ENCODE data around the gene PTPRK. TPM values are rescaled to one million over a fixed set of nuclear protein-coding genes. Genes with fewer than 3 reads are reported as not detected.

The PTPRK gene
- total and polyA plus RNA-seq, 4 donors, result 8.2 to 224 (median 42.9) TPM

DNA sequence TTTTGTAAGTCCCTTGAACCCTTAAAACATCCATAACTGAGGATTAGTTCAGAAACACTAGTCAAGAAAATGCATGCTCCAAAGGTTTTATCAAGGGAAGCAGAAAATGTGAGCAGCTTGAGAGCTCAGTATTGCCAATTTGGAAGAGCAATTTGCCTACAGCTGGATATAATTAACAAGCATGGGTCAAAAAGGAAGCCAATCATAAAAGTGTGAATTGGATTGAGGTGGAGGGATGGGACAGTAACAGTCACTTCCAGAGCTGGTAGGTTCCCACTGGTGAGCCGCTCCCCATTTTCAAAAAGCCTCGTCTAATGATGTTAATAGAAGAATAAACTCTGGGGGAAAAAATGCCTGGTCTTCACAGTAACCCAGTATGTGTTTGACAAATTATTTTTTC, 5.0 kb upstream of the PTPRK start:
- DNase-seq (no peak), ATAC-seq (ENCODE audit: insufficient read depth, low FRiP score) (no peak)
- Histone ChIP-seq H3K27ac (ENCODE audit: low read depth in 1 of 2, low read length in 1 of 2) (no peak overlapping the region), H3K4me1 (ENCODE audit: control insufficient read depth in 5 of 5, insufficient read depth in 5 of 5, low read length in 5 of 5) (peaks cover 0 to 9% (median 0%) of the 10 kb centered on the region in 5 donors), H3K36me3 (ENCODE audit: control insufficient read depth in 4 of 4, insufficient read depth in 4 of 4, low read length in 4 of 4) (no peaks in the 10 kb centered on the region), H3K4me3 (no peak overlapping the region), H3K9ac (ENCODE audit: insufficient read depth in 1 of 2, low read length in 2 of 2) (no peak overlapping the region), H3K27me3 (ENCODE audit: control insufficient read depth in 3 of 3, insufficient read depth in 3 of 3, low read length in 2 of 3) (no peaks in the 10 kb centered on the region), H3K9me3 (ENCODE audit: control insufficient read depth in 4 of 4, insufficient read depth in 3 of 4, low read length in 3 of 4) (no peaks in the 10 kb centered on the region)
- whole genome bisulfite sequencing, 2 donors, result 91 to 95% methylated on average over 2 of the region's 2 CpGs
- TF ChIP-seq, protein P1, sequence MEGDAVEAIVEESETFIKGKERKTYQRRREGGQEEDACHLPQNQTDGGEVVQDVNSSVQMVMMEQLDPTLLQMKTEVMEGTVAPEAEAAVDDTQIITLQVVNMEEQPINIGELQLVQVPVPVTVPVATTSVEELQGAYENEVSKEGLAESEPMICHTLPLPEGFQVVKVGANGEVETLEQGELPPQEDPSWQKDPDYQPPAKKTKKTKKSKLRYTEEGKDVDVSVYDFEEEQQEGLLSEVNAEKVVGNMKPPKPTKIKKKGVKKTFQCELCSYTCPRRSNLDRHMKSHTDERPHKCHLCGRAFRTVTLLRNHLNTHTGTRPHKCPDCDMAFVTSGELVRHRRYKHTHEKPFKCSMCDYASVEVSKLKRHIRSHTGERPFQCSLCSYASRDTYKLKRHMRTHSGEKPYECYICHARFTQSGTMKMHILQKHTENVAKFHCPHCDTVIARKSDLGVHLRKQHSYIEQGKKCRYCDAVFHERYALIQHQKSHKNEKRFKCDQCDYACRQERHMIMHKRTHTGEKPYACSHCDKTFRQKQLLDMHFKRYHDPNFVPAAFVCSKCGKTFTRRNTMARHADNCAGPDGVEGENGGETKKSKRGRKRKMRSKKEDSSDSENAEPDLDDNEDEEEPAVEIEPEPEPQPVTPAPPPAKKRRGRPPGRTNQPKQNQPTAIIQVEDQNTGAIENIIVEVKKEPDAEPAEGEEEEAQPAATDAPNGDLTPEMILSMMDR (IDR thresholded peaks at IDR 0.05; ENCODE audit: control extremely low read depth, extremely low read depth), result no peak

DNA sequence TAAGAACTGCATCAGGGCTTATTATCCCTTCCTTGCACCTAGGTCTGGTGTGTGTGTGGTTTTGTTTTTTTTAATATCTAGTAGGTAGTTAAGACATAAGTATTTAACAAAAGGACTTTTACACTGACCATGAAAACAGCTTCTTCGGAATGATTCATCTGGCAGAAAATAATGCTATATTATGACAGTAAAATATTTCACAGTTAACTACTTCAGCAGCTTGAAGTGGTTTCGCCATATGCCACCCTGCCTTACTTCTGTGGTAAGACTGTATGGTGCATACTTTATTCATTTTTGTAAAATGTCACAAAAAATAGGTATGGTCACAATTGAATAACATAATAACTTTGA, 858 bp upstream of the PTPRK start:
- Histone ChIP-seq H3K9ac (ENCODE audit: insufficient read depth in 1 of 2, low read length in 2 of 2) (peak overlapping the region; percentile 95), H3K9me3 (ENCODE audit: control insufficient read depth in 4 of 4, insufficient read depth in 3 of 4, low read length in 3 of 4) (no peaks in the 10 kb centered on the region), H3K27me3 (ENCODE audit: control insufficient read depth in 3 of 3, insufficient read depth in 3 of 3, low read length in 2 of 3) (no peaks in the 10 kb centered on the region), H3K36me3 (ENCODE audit: control insufficient read depth in 4 of 4, insufficient read depth in 4 of 4, low read length in 4 of 4) (no peaks in the 10 kb centered on the region), H3K27ac (ENCODE audit: low read depth in 1 of 2, low read length in 1 of 2) (peak overlapping the region; percentile 90 to 96), H3K4me3 (no peak overlapping the region), H3K4me1 (ENCODE audit: control insufficient read depth in 5 of 5, insufficient read depth in 5 of 5, low read length in 5 of 5) (peaks cover 0 to 33% (median 8%) of the 10 kb centered on the region in 5 donors)
- ATAC-seq (ENCODE audit: insufficient read depth, low FRiP score), result no peak
- TF ChIP-seq, protein P1 (IDR thresholded peaks at IDR 0.05; ENCODE audit: control extremely low read depth, extremely low read depth), result no peak
- no peak for DNase-seq
- WGBS, 2 donors, result 46 to 70% methylated on average over 2 of the region's 2 CpGs

DNA sequence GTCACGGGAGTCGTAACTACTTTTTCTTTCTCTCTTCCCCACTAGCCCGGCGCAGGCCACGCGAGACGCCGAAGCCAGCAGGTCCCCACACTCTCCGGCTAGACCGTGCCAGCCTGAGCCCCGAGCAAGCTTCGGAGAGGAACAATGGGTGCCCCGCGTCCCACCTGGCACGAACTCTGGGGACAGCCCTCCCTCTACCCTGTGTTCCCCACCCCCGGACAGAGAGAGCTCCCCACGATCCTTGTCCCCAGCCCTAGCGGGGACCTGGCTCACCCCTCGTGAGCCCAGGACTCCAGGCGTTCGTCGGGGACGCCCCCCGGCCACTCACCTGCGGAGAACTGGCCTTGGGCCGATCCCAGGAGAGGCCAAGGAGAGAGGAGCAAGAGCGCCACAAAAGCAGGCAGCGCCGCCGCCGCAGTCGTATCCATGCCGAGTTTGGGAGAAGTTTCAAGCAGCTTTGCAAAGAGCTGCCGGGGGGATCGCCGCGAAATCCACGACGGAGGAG, 416 bp downstream of the PTPRK start:
- H3K9me3 ChIP-seq (ENCODE audit: control insufficient read depth in 4 of 4, insufficient read depth in 3 of 4, low read length in 3 of 4), result no peaks in the 10 kb centered on the region
- H3K9ac ChIP-seq (ENCODE audit: insufficient read depth in 1 of 2, low read length in 2 of 2), result peak overlapping the region; percentile 96
- ATAC-seq (ENCODE audit: insufficient read depth, low FRiP score) (peak; percentile 32), DNase-seq (peak in 1 of 3 donors; percentile 88)
- TF ChIP-seq, protein P1 (IDR thresholded peaks at IDR 0.05; ENCODE audit: control extremely low read depth, extremely low read depth), result no peak
- H3K36me3 ChIP-seq (ENCODE audit: control insufficient read depth in 4 of 4, insufficient read depth in 4 of 4, low read length in 4 of 4), result no peaks in the 10 kb centered on the region
- peak overlapping the region; percentile 88 to 93 for H3K27ac ChIP-seq (ENCODE audit: low read depth in 1 of 2, low read length in 1 of 2)
- H3K4me1 ChIP-seq (ENCODE audit: control insufficient read depth in 5 of 5, insufficient read depth in 5 of 5, low read length in 5 of 5), result peaks cover 0 to 45% (median 17%) of the 10 kb centered on the region in 5 donors
- H3K27me3 ChIP-seq (ENCODE audit: control insufficient read depth in 3 of 3, insufficient read depth in 3 of 3, low read length in 2 of 3), result no peaks in the 10 kb centered on the region
- WGBS, 2 donors, result 0 to 1% methylated on average over 39 of the region's 39 CpGs
- H3K4me3 ChIP-seq, result peak overlapping the region; percentile 77

Measured in lung (tissue), 12 donors.